Inferior parietal cortex (tissue), 1 donor: Measurements from ENCODE around the gene TEX10.
A peak's percentile ranks its signal among the peaks of the same experiment; 100 is the strongest.
"Not testable (repeated sequence)": the region's sequence is repeated elsewhere in the genome, so short reads cannot be mapped to it uniquely, and the experiment has no call there.

Experiments
- DNase-seq: peaks from one replicate; pipeline ENCODE4 v3.0.0-alpha.2; 2016; ENCODE audit errors: extremely low spot score

TEX10 gene

GRCh38 chr9:100352727-100353505 is at the start of gene TEX10:
TSS of gene TEX10 (minus strand) at chr9:100352942. CDS start at chr9:100349363, 3,579 bp downstream.
- DNase-seq, result peak; percentile 86

DNA sequence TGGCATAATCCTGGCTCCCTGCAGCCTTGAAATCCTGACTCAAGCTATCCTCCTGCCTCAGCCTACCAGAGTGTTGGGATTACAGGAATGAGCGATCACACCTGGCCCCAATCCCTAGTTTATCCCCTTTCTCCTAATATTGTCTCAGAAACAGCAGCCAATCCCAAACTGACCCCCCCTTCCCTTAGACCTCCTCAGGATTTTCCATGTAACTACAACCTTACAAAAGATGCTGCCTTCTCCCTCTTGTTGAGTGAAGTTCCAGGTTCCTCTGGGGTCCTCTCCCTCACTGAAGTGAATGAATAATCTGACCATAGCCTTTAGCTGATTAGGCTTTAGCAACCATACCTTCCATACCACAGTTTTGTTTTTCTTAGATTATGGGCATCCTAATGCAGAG is 48.3 kb upstream of the TEX10 start:
- DNase-seq, result no peak

DNA sequence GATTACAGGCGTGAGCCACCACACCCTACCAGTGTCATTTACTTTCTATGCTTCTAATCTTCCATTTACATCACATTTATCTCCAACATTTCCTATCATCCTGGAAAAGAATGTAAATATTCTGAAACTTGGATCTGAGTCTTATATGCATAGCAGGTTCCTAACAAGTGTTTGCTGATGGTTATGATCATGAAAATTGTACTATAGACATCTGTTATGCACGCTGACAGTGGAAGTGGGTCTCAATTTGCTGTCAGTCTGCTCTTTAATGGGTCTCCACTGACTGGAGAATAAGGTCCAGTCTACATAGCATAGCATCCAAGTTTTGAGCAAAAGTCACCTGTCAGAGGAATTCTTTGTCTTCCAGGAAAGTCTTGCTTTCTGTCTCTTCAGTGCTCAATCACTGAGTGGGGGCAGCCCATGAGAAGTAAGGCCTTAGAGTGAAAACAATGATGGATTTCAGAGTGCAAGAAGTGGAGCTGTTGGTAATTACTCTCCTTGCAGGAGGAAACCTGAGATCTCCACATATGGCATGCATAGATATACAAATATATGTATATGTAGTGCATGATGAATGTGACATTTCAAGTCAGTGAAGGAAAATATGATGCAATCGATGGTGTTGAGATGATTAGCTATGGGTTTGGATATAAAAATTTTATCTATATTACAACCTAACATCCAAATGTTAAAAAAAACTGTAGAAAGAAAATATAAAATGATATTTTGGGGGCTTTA is 45.0 kb upstream of the TEX10 start:
- DNase-seq, result no peak

GRCh38 chr9:100396769-100397168 is 44.0 kb upstream of the TEX10 start:
- no peak for DNase-seq

- no peak for DNase-seq
Observed at GRCh38 chr9:100394816-100395215, 42.1 kb upstream of the TEX10 start.

DNA sequence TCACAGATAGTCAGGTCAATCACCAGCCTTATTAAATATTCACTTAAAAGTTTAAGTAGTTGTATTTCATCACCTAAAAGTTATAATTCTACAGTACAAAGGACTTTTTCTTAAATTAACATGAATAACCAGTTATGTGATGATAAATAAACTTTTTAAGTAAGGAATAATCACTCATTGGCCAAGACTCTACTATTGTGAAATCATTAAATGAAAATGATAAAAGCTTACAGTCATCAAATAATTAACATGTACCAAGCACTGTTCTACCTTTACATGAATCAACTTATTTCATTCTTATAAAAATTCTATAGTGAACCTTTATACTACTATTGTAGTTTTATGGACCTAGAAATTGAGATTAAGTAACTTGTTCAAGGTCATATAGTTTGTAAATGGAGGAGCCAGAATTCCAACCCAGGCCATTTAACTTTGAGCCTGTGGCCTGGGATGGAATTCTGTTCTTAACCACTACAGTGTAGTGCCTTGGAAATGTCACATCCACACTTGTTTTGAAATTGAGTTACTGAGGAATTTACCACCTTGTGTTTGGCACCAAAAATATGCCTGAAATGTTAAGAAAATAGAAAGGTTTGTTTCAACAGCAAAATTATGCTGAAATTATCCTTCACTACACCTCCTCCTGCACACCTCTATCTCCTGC is 41.4 kb upstream of the TEX10 start:
- no peak for DNase-seq

GRCh38 chr9:100392989-100393388 is 40.2 kb upstream of the TEX10 start:
- not testable (repeated sequence) for DNase-seq

- no peak for DNase-seq
Observed at GRCh38 chr9:100379862-100380261, 27.1 kb upstream of the TEX10 start.

DNA sequence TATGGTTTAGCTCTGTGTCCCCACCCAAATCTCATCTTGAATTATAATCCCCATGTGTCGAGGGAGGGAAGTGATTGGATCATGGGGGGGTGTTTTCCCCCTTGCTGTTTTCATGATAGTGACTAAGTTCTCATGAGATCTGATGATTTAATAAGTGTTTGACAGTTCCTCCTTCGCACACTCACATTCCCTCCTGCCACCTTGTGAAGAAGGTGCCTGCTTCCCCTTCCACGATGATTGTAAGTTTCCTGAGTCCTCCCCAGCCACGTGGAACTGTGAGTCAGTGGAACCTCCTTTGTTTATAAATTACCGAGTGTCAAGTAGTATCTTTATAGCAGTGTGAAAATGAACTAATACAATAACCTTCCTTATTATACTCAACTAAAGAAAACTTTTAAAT is 24.3 kb upstream of the TEX10 start:
- DNase-seq, result no peak

DNA sequence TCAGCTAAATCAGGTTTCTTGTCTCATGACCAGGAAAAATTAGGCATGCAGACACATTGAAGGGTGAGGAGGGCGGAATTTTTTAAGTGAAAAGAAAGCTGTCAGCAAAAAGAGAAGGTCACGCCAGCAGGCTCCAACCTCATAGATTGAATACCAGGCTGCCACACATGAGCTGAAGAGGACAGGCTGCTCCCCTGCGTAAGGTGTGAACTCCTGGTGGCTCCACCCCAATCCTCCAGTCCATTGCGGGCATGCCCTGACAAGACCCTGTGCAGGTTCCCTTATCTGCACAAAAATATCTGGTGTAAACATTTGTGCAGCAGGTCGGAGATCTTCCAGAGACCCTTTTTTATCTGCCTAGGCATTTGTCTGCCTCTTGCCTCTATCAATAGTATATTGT is 22.9 kb upstream of the TEX10 start:
- no peak for DNase-seq

DNA sequence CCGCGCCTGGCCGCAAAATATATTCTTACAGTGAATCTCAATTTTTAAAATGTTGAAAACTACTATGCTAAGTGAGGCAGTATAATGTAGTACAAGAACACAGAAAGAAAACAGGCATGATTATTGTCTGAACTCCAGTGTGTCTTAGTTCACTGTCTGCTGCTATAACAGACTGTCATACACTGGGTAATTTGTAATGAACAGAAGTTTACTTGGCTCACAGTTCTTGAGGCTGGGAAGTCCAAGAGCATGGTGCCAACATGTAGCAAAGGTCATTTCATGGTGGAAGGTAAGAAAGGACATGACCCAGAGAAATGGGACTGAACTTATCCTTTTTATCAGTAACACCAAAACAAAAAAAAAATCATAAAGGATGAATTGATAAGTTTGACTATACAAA is 19.9 kb upstream of the TEX10 start:
- no peak for DNase-seq

- DNase-seq, result no peak
Observed at GRCh38 chr9:100370064-100370723, 17.5 kb upstream of the TEX10 start.

DNA sequence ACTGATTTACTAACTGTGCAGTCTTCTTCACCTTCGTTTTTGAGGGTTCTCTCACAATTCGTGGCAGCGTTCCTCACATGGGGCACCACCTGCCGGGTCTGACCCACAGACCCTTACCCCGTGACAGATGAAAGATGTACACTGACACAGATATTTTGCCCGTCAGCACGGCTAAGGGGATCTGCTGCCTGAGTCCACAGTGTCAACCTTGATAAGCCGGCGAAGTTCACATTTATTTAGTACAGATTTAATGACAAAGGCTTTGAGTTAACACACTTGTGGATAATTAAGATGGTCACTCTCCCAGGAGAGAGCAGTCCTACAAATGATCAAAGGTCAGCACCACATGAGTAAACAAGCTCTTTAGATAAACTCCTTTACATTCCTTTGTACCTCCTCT is 15.9 kb upstream of the TEX10 start:
- no peak for DNase-seq

- DNase-seq, result no peak
Observed at GRCh38 chr9:100366121-100366520, 13.4 kb upstream of the TEX10 start.

DNA sequence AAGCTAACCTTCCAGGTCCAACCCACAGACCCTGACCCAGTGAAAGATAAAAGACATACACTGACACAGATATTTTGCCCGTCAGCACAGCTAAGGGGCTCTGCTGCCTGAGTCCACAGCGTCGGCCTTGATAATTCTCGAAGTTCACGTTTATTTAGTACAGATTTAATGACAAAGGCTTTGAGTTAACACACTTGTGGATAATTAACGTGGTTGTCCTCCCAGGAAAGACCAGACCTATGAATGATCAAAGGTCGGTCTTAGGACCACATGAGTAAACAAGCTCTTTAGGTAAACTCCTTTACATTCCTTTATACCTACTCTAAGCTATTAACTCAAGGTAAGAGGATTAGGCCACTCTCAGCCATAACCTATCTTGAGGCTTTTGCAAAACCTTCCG is 11.3 kb upstream of the TEX10 start:
- no peak for DNase-seq

GRCh38 chr9:100359057-100359456 is 6.3 kb upstream of the TEX10 start:
- no peak for DNase-seq

DNA sequence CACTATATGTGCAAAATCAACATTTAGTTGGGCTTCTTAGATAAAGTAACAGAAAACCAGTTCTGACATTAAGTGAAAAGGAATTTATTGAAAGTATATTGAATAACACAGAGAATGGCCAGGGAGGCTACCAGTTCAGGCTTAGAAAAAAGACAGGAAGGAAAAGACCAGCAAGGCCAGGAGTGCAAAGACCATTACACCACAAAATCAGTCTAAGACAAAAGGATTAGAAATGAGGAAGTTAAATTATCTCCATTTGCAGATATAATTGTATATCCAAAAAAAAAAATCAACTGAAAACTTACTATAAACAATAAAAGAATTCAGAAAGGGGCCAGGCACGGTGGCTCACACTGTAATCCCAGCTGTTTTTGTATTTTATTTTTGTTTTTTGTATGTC is 4.8 kb upstream of the TEX10 start:
- no peak for DNase-seq

DNA sequence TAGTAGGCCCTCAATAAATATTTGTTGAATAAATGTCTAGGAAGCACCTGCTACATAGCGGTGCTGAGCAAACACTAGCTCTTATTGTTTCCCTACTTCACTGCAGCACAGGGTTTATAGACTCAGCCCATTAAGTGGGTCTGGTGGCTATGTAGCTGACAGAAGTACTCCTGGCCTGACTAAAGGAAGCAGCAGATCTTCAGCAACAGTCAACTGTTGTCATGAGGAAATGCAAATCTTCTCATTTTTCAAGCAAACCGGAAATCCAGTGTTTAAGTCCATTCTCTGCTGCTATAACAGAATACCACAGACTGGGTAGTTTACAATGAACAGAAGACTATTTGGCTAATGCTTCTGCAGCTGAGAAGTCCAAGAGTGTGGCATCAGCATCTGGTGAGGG is 2.8 kb upstream of the TEX10 start:
- no peak for DNase-seq

- DNase-seq, result no peak
Observed at GRCh38 chr9:100354121-100354800, 1.5 kb upstream of the TEX10 start.

DNA sequence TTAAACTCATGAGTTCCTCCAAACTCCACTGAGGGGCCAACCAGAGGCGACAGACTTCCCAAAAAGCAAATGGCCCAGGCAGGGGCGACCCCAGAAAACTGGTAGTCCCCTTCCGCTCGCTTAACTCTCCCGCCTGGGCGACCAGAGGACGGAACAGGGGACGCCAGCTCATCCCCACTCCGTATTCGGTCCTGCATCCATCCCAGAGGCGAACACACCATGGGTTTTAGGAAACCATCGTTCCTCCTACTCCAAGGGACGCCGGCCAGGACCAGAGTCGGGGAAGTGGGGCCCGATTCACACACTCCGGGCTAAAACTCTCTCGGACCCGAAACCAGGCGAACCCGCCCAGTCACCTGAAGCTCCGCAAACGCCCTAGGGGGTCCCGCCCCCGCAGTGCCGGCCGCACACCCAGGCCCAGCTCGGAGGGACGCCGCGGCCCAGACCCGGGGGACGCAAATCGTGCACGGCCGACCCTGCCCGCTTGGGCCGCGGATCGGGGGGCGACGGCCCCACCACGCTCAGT is 478 bp downstream of the TEX10 start:
- DNase-seq, result peak; percentile 24

DNA sequence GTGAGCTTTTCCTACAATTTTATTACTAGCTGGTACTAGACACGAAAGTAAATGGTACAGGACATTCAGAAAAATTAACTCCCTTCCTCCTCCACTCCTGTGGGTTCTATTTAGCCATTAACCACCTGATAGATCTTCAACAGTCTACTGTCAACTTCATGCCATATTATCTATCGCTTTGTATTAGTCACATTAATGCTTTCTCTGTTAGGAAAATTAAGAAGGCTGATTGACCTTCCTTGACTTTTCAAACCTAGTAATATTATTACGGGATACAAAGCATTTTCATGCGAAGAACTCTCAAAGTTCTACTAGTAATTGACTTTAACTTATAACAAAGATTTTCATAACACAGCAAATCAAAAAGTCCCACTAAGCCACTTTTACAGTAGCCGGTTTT is 1.2 kb downstream of the TEX10 start:
- DNase-seq, result no peak
